Measurements from ENCODE around the gene AP5M1. TPM values are rescaled to one million over a fixed set of nuclear protein-coding genes. Genes with fewer than 3 reads are reported as not detected.

Gene AP5M1
- total RNA-seq, 1 donor from 2014 or later, result 153 TPM

GRCh38 chr14:57291692-57292647 lies 23.2 kb downstream of the AP5M1 start:
- TF ChIP-seq, protein P1, sequence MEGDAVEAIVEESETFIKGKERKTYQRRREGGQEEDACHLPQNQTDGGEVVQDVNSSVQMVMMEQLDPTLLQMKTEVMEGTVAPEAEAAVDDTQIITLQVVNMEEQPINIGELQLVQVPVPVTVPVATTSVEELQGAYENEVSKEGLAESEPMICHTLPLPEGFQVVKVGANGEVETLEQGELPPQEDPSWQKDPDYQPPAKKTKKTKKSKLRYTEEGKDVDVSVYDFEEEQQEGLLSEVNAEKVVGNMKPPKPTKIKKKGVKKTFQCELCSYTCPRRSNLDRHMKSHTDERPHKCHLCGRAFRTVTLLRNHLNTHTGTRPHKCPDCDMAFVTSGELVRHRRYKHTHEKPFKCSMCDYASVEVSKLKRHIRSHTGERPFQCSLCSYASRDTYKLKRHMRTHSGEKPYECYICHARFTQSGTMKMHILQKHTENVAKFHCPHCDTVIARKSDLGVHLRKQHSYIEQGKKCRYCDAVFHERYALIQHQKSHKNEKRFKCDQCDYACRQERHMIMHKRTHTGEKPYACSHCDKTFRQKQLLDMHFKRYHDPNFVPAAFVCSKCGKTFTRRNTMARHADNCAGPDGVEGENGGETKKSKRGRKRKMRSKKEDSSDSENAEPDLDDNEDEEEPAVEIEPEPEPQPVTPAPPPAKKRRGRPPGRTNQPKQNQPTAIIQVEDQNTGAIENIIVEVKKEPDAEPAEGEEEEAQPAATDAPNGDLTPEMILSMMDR (IDR thresholded peaks at IDR 0.05; ENCODE audit: unreplicated experiment), result no peak
- H3K4me3 Mint-ChIP-seq (ENCODE audit: unreplicated experiment), result no peak overlapping the region
- no peaks in the 10 kb centered on the region for H3K27me3 Mint-ChIP-seq (ENCODE audit: unreplicated experiment)
- H3K4me1 Mint-ChIP-seq (ENCODE audit: unreplicated experiment), result no peaks in the 10 kb centered on the region
- peaks cover 12% of the 10 kb centered on the region for H3K36me3 Mint-ChIP-seq (ENCODE audit: low read depth, unreplicated experiment)
- no peak for DNase-seq (ENCODE audit: low spot score)
- H3K9me3 Mint-ChIP-seq (ENCODE audit: unreplicated experiment), result no peaks in the 10 kb centered on the region
- H3K27ac Mint-ChIP-seq (ENCODE audit: unreplicated experiment), result no peak overlapping the region

DNA sequence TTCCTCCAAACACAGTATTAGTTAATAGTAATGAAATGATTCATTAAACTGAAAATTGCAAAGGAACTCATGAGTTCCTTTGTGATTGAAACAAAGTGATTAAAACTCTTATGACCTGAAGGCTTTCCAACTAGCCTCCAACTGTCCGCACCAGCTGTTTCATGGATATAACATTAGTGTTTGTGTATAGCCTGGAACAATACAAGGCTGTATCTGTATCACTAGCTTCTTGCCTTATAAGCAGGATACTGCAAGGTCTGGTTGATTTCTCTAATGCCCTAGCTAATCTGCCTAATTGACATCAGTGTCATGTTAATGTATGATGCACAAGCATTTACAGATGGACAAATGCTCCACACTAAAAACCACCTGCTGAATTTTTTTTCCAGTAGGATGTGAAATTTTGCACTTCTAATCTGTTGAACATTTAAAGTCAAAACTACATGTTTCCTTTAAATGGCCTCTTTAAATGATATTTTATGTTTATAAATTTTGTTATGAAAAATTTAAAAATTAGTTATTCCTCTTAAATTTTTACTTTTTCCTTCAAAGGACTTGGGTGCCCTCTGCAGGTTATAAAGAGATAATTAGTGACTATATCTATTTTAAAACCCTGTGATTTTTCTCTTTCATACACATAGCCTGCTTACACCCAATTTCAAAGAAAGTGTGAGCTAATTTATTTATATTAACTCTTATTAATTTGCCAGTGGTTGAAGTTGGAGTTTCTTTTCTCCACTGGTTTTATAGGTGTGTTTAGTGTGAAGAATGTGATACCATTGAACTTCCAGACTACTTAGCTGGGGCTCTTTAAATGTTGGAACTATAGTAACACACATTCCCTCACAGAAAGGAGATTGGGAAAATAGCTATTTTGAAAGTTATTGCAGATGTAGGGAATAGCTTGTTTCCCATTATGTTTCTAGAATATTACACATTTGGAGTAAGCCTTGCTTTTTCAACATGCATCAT lies 25.4 kb downstream of the AP5M1 start:
- H3K4me1 Mint-ChIP-seq (ENCODE audit: unreplicated experiment), result peaks cover 2% of the 10 kb centered on the region
- H3K9me3 Mint-ChIP-seq (ENCODE audit: unreplicated experiment), result no peaks in the 10 kb centered on the region
- DNase-seq (ENCODE audit: low spot score), result no peak
- no peaks in the 10 kb centered on the region for H3K27me3 Mint-ChIP-seq (ENCODE audit: unreplicated experiment)
- TF ChIP-seq, protein P1 (IDR thresholded peaks at IDR 0.05; ENCODE audit: unreplicated experiment), result peak; percentile 48
- H3K36me3 Mint-ChIP-seq (ENCODE audit: low read depth, unreplicated experiment), result peaks cover 9% of the 10 kb centered on the region
- H3K4me3 Mint-ChIP-seq (ENCODE audit: unreplicated experiment), result no peak overlapping the region
- H3K27ac Mint-ChIP-seq (ENCODE audit: unreplicated experiment), result no peak overlapping the region

DNA sequence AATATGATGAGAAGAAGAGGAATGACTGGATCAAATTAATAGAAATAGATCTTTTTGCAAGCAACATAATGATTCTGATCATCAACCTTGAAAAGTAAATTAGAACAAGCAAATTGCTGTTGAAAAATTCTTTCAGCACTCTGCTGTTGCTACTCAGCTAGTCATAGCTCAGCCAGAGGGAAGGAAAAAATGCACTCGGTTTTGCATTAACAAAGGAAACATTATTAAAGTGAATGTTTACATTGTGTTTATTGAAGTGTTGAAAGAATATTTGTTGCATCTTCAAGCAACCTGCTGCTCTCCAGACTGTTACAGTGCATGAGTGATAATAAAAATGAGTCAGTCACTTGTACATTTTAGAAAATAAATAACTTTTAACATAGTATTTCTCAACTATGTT lies 26.5 kb downstream of the AP5M1 start:
- H3K4me1 Mint-ChIP-seq (ENCODE audit: unreplicated experiment), result peaks cover 7% of the 10 kb centered on the region
- no peaks in the 10 kb centered on the region for H3K9me3 Mint-ChIP-seq (ENCODE audit: unreplicated experiment)
- no peak overlapping the region for H3K4me3 Mint-ChIP-seq (ENCODE audit: unreplicated experiment)
- H3K27me3 Mint-ChIP-seq (ENCODE audit: unreplicated experiment), result no peaks in the 10 kb centered on the region
- H3K27ac Mint-ChIP-seq (ENCODE audit: unreplicated experiment), result no peak overlapping the region
- peaks cover 1% of the 10 kb centered on the region for H3K36me3 Mint-ChIP-seq (ENCODE audit: low read depth, unreplicated experiment)
- TF ChIP-seq, protein P1 (IDR thresholded peaks at IDR 0.05; ENCODE audit: unreplicated experiment), result no peak
- no peak for DNase-seq (ENCODE audit: low spot score)

- no peak overlapping the region for H3K27ac Mint-ChIP-seq (ENCODE audit: unreplicated experiment)
- no peaks in the 10 kb centered on the region for H3K27me3 Mint-ChIP-seq (ENCODE audit: unreplicated experiment)
- TF ChIP-seq, protein P1 (IDR thresholded peaks at IDR 0.05; ENCODE audit: unreplicated experiment), result no peak
- DNase-seq (ENCODE audit: low spot score), result no peak
- peaks cover 7% of the 10 kb centered on the region for H3K4me1 Mint-ChIP-seq (ENCODE audit: unreplicated experiment)
- no peak overlapping the region for H3K4me3 Mint-ChIP-seq (ENCODE audit: unreplicated experiment)
- no peaks in the 10 kb centered on the region for H3K9me3 Mint-ChIP-seq (ENCODE audit: unreplicated experiment)
- no peaks in the 10 kb centered on the region for H3K36me3 Mint-ChIP-seq (ENCODE audit: low read depth, unreplicated experiment)
Observed at GRCh38 chr14:57297852-57298251, 29.1 kb downstream of the AP5M1 start.
